SK-N-SH treated with all-trans-retinoic acid at 6 μM for 48 hours (cell line): ENCODE data around the gene ITPRID2.

Experiments used
- ARNTL ChIP-seq: fragments of 450-650 bp; formaldehyde crosslinking; IDR thresholded peaks from 2 replicates; pipeline ENCODE4 v1.5.0; 2020; ENCODE audit warnings: low read depth, mild to moderate bottlenecking, moderate library complexity, borderline replicate concordance
- GLIS3 ChIP-seq: fragments of 250-450 bp; sonication (Bioruptor Pico); IDR thresholded peaks from 2 replicates; pipeline ENCODE4 v1.5.0; 2020; ENCODE audit warnings: mild to moderate bottlenecking, moderate library complexity
- POU6F1 ChIP-seq: fragments of 250-450 bp; sonication (Bioruptor Pico); IDR thresholded peaks from 2 replicates; pipeline ENCODE4 v1.8.0; 2021; ENCODE audit warnings: low read depth, mild to moderate bottlenecking, moderate library complexity, borderline replicate concordance
- RARB ChIP-seq: fragments of 250-450 bp; sonication (Bioruptor Pico); IDR thresholded peaks from 2 replicates; pipeline ENCODE4 v1.8.0; 2021; ENCODE audit warnings: mild to moderate bottlenecking, moderate library complexity
- TCF4 ChIP-seq: fragments of 250-450 bp; sonication (Bioruptor Pico); IDR thresholded peaks from 2 replicates; pipeline ENCODE4 v1.8.0; 2021; ENCODE audit warnings: mild to moderate bottlenecking, moderate library complexity, borderline replicate concordance
- TOX ChIP-seq: fragments of 250-450 bp; sonication (Bioruptor Pico); IDR thresholded peaks from 2 replicates; pipeline ENCODE4 v1.8.0; 2021; ENCODE audit warnings: mild to moderate bottlenecking, moderate library complexity, borderline replicate concordance
- ZFP3 ChIP-seq: fragments of 250-450 bp; sonication (Bioruptor Pico); IDR thresholded peaks from 2 replicates; pipeline ENCODE4 v1.5.0; 2020; ENCODE audit warnings: mild to moderate bottlenecking, moderate library complexity
- ZFP30 ChIP-seq: fragments of 450-650 bp; formaldehyde crosslinking; IDR thresholded peaks from 2 replicates; pipeline ENCODE4 v1.5.0; 2022; ENCODE audit warnings: mild to moderate bottlenecking, moderate library complexity
- ZNF565 ChIP-seq: fragments of 450-650 bp; formaldehyde crosslinking; conservative IDR thresholded peaks from 2 replicates; pipeline ENCODE4 v1.5.0; 2020; ENCODE audit warnings: low read depth, mild to moderate bottlenecking, moderate library complexity
- ZNF70 ChIP-seq: fragments of 450-650 bp; formaldehyde crosslinking; IDR thresholded peaks from 2 replicates; pipeline ENCODE4 v1.5.0; 2020; ENCODE audit warnings: mild to moderate bottlenecking, moderate library complexity
- ZNF8 ChIP-seq: fragments of 450-650 bp; formaldehyde crosslinking; IDR thresholded peaks from 2 replicates; pipeline ENCODE4 v1.5.0; 2020; ENCODE audit warnings: mild to moderate bottlenecking, moderate library complexity
- TF ChIP-seq, protein P1 (sequence below): fragments of 250-450 bp; sonication (Bioruptor Pico); IDR thresholded peaks from 2 replicates; pipeline ENCODE4 v1.8.0; 2020; ENCODE audit warnings: mild to moderate bottlenecking, moderate library complexity, borderline replicate concordance

DNA sequence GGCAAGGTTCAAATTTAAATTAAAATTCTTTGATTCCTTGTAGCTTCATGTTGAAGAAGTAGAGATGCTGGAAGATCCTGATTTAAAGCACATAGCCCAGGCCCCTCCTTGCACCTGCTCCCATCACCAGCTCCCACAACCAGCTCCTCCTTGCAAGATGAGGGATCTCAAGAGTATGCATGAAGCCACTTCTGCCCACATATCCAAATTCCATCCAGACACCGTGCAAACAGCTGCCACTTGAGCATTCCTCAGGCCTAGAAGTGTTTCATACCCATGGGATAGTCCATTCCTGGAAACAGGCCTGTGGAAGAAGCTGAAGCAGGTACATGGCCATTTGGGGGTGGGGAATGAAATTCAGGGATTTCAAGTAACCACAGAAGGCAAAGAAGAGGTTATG lies 32.4 kb upstream of the ITPRID2 start:
- TF ChIP-seq ZNF8 (CRISPR knock-in tag) (no peak), ZFP30 (CRISPR knock-in tag) (no peak), GLIS3 (no peak), TCF4 (CRISPR knock-in tag) (no peak), ZFP3 (CRISPR knock-in tag) (no peak), POU6F1 (no peak), RARB (no peak), ZNF70 (no peak), ARNTL (CRISPR knock-in tag) (no peak), ZNF565 (CRISPR knock-in tag) (no peak), TOX (no peak)
- TF ChIP-seq, protein P1, sequence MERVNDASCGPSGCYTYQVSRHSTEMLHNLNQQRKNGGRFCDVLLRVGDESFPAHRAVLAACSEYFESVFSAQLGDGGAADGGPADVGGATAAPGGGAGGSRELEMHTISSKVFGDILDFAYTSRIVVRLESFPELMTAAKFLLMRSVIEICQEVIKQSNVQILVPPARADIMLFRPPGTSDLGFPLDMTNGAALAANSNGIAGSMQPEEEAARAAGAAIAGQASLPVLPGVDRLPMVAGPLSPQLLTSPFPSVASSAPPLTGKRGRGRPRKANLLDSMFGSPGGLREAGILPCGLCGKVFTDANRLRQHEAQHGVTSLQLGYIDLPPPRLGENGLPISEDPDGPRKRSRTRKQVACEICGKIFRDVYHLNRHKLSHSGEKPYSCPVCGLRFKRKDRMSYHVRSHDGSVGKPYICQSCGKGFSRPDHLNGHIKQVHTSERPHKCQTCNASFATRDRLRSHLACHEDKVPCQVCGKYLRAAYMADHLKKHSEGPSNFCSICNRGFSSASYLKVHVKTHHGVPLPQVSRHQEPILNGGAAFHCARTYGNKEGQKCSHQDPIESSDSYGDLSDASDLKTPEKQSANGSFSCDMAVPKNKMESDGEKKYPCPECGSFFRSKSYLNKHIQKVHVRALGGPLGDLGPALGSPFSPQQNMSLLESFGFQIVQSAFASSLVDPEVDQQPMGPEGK (CRISPR knock-in tag) = no peak
